Mammary epithelial cell (primary cell): ENCODE results near the gene TAS1R1.

Experiments used
- CTCF ChIP-seq, 2 donors: IDR thresholded peaks in 1 of 2; conservative IDR thresholded peaks in 1 of 2; 2 replicates each; pipeline ENCODE4 v1.5.1; 2011 to 2012; ENCODE audit warnings: inconsistent platforms in 2 of 2, low read length in 2 of 2, mild to moderate bottlenecking in 2 of 2, control low read depth in 1 of 2, low read depth in 1 of 2; ENCODE audit not compliant: insufficient read depth in 1 of 2; ENCODE audit errors: extremely low read depth in 1 of 2
- EZH2 ChIP-seq: IDR thresholded peaks from 2 replicates; pipeline ENCODE4 v1.6.1; 2012; ENCODE audit warnings: low read length, inconsistent platforms, borderline replicate concordance

- TF ChIP-seq CTCF (conservative IDR thresholded peaks at IDR 0.05 in 1 of 2, IDR thresholded peaks at IDR 0.05 in 1 of 2; ENCODE audit: extremely low read depth in 1 of 2, insufficient read depth in 1 of 2, low read depth in 1 of 2, low read length in 2 of 2) (no peak), EZH2 (no peak)
Measured at GRCh38 chr1:6602669-6603237, 47.6 kb downstream of the TAS1R1 start, which contains the start of gene KLHL21.
